Central memory CD4-positive, alpha-beta T cell (primary cell): ENCODE measurements around the gene MAGEA1.
"Not testable (repeated sequence)": the region's sequence is repeated elsewhere in the genome, so short reads cannot be mapped to it uniquely, and the experiment has no call there.

ENCODE experiments used
- DNase-seq: peaks from one replicate; pipeline ENCODE4 v3.0.0; 2022
- total RNA-seq, 3 experiments: gene quantifications; one replicate each; lab custom pipeline; 2026; lab: John Stamatoyannopoulos, UW

The MAGEA1 gene, protein sequence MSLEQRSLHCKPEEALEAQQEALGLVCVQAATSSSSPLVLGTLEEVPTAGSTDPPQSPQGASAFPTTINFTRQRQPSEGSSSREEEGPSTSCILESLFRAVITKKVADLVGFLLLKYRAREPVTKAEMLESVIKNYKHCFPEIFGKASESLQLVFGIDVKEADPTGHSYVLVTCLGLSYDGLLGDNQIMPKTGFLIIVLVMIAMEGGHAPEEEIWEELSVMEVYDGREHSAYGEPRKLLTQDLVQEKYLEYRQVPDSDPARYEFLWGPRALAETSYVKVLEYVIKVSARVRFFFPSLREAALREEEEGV
- 0 reads per million in 3 experiments for total RNA-seq

- no peak for DNase-seq
Observed at GRCh38 chrX:153179131-153179530, at the start of gene MAGEA1. TSS of gene MAGEA1 (plus strand) at chrX:153179284. CDS start at chrX:153182390, 3,106 bp downstream.

GRCh38 chrX:153132924-153133323 lies 46.2 kb upstream of the MAGEA1 start:
- not testable (repeated sequence) for DNase-seq

- DNase-seq, result not testable (repeated sequence)
Observed at GRCh38 chrX:153139074-153139473, 40.0 kb upstream of the MAGEA1 start.

DNA sequence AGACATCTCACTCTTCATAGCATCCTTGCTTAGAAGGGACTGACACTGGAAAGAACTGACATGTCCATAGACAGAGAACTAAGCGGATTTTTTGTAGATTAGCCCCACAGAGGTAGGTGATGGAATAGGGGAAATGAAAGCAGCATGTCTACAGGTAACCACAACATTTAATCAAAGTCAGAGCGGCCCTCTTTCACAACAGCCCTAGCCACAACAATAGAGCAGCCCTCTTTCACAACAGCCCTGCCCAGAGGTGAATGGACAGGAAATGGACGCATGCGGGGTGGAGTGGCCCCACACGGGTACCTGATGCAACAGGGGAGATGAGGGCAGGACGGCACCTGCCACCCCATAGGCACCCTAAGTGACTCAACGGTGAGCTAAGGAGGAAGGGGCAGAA lies 32.8 kb upstream of the MAGEA1 start:
- not testable (repeated sequence) for DNase-seq

DNA sequence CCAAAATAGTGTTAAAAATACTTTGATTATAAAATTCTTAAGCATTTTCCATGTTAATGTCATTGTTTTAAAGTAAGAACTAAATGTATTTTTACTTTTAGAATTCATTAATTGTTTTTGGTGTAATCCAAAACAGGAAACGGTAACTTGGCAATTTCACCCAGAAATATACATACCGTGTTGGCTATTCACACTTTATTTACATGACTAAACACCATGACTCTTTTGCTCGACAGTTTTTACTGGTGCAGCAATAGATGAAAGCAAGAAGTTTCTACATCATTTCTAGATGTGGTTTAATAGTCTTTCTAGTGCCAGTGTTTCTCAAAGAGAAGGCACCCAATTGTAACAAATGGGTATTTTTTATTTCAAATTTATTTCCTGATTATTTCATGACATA lies 25.6 kb upstream of the MAGEA1 start:
- DNase-seq, result no peak

GRCh38 chrX:153157450-153157849 lies 21.6 kb upstream of the MAGEA1 start:
- DNase-seq, result no peak

GRCh38 chrX:153158319-153158718 lies 20.8 kb upstream of the MAGEA1 start:
- DNase-seq, result no peak

DNA sequence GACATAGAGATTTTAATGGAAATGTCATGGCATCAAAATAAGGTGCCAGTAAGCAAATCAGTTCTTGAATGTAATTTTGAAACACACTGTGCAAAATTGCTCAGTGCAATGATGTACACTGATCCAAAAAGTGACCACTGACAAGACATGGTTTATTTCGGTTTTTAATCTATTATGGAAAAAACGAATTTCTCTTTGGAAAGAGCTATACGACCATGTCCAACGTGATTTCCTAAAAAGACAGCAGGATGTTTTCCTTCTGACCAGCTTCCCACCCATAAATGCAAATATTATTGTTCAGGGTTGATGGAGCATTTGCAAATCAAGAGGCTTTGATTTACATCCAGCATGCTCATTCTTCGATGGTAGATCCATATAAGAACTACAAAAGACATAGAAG lies 17.1 kb upstream of the MAGEA1 start:
- DNase-seq, result no peak

DNA sequence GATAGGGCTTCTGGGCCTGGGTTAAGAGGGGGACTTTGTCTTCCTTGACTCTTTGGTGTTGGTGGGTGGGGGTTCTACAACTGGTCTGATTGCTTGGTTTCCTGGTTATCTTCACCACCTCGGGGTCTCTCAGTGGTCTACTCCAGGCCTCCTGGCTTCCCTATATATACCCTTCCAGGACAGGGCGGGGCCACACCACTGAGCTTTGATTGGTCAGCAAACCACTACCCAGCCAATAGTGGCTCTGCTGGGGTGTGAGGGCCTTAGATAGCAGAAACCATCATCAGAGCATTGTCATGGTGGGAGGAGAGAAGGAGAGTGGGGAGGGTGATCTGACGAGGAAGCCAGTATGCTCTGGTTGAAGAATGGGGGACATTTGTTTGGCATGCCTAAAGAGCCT lies 14.4 kb upstream of the MAGEA1 start:
- DNase-seq, result no peak

GRCh38 chrX:153168423-153168822 lies 10.7 kb upstream of the MAGEA1 start:
- not testable (repeated sequence) for DNase-seq

- DNase-seq, result no peak
Observed at GRCh38 chrX:153181822-153182221, 2.7 kb downstream of the MAGEA1 start.

GRCh38 chrX:153184787-153185186 lies 5.7 kb downstream of the MAGEA1 start:
- no peak for DNase-seq

DNA sequence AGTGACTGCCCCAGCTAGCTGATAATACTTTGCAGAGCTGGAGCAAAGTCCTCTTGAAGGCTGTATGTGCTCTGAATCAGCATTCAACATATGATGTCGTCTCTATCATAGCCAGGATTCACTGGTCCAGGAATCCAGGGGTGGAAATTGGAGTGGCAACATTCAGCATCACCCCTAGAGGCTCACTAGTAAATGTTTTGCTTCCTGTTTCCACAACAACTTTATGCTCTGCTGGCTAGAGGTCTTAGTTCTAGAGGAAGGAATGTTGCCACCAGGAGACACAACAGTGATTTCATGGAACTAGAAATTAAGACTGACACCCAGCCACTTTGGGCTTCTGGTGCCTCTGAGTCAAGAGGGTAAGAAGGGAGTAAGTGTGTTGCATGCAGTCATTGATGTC lies 11.3 kb downstream of the MAGEA1 start:
- DNase-seq, result no peak

GRCh38 chrX:153200462-153200861 lies 21.4 kb downstream of the MAGEA1 start:
- DNase-seq, result no peak

DNA sequence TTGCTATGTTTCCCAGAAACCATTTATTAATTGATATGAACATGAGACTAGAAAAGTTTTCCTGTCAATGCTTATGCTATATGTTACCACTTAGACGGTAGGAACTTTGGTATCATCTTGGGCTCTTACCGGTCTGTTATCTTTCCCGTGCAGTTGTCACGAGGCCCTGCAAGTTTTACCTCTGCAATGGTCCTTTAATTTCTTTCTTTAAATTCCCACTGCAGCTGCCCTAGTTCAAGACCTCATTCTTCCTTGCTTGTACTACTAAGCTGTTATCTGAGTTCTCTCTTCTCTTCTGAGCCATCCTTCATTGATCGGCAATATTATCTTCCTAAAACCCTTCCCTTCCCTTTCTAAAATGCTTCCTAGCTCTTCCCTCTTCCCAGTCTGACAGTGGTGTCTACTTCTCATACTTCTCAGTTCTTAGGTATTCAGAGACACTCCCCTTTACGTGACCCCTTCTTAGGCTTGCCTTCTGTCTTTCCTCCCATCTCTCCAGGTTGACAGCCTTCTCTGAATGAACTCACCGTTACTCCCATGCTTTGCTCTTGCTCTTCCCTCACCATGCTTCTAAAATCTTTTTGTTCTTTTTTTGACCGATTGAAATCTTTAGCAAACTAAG lies 27.5 kb downstream of the MAGEA1 start:
- no peak for DNase-seq

- DNase-seq, result no peak
Observed at GRCh38 chrX:153209347-153209746, 30.3 kb downstream of the MAGEA1 start.

DNA sequence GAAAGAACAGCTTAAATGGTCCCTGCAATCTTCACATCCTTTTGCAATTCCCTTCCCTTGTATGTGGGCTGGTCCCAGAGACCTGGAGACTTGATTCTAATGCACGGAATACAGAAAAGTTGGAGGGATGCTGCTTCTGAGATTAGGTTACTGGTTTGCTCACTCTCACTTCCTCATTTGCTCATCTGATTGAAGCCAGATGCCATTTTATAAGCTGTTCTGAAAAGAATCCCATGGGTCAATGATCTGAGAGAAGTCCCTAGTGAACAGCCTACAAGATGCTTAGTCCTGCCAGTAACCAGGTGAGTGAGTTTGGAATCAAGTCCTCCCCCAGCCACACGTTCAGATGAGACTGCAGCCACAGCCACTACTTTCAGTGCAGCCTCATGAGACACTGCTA lies 35.9 kb downstream of the MAGEA1 start:
- DNase-seq, result no peak

GRCh38 chrX:153216926-153217325 lies 37.8 kb downstream of the MAGEA1 start:
- no peak for DNase-seq

- DNase-seq, result no peak
Observed at GRCh38 chrX:153225438-153226098, 46.5 kb downstream of the MAGEA1 start.

DNA sequence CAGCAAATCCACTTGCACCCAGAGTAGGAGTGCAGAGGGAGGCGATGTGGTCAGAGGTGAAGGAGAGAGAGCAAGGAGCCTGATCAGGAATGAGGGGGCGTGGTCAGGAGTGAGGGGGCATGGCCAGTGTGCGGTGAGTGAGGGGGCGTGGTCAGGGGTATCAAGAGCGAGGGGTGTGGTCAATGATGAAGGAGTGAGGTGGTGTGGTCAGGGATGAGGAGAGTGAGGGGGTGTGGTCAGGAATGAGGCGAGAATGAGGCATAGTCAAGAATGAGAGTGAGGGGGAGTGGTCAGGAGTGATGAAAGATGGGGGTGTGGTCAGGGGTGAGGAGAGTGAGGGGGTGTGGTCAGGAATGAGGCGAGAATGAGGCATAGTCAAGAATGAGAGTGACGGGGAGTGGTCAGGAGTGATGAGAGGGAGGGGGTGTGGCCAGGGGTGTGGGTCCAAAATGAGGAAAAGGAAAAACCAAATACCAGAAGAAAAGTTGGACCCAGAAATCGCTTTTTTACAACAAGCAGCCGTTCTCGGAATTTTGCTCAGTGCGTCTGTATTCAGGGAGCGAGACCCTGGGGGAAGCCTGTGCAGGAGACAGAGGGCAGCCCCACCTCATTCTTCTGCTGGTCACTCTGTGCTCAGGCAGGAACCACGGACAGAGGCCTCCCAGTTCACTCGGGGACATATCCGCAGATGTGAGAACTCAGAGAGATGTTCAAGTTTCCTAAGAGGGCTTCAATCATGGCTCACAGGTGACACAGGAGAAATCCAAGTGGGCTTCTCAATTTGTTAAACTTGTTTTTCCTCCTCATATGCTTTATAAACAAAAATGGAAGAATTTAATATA lies 47.5 kb downstream of the MAGEA1 start:
- DNase-seq, result no peak
